ENCODE data around the gene C16orf90. TPM values are rescaled to one million over a fixed set of nuclear protein-coding genes. Genes with fewer than 3 reads are reported as not detected.
"Not testable (repeated sequence)": the region's sequence is repeated elsewhere in the genome, so short reads cannot be mapped to it uniquely, and the experiment has no call there.

The C16orf90 gene
- polyA plus RNA-seq, 1 donor = not detected

GRCh38 chr16:3482659-3483241 is 12.5 kb downstream of the C16orf90 start:
- DNase-seq = no peak

- no peak for DNase-seq
Measured at GRCh38 chr16:3481696-3482658, 13.3 kb downstream of the C16orf90 start.

- DNase-seq = no peak
Measured at GRCh38 chr16:3480901-3481695, 14.2 kb downstream of the C16orf90 start.

- no peak for DNase-seq
Measured at GRCh38 chr16:3479654-3480216, 15.6 kb downstream of the C16orf90 start.

- no peak for DNase-seq
Measured at GRCh38 chr16:3478242-3478925, 16.9 kb downstream of the C16orf90 start.

GRCh38 chr16:3476409-3476808 is 18.9 kb downstream of the C16orf90 start:
- no peak for DNase-seq

- no peak for DNase-seq
Measured at GRCh38 chr16:3475604-3476375, 19.5 kb downstream of the C16orf90 start.

- not testable (repeated sequence) for DNase-seq
Measured at GRCh38 chr16:3474870-3475269, 20.4 kb downstream of the C16orf90 start.

- DNase-seq = no peak
Measured at GRCh38 chr16:3474136-3474779, 21.0 kb downstream of the C16orf90 start.

GRCh38 chr16:3473596-3473943 is 21.7 kb downstream of the C16orf90 start:
- DNase-seq = not testable (repeated sequence)

- DNase-seq = no peak
Measured at GRCh38 chr16:3472878-3473595, 22.3 kb downstream of the C16orf90 start.

GRCh38 chr16:3471518-3472176 is 23.6 kb downstream of the C16orf90 start:
- DNase-seq = no peak

GRCh38 chr16:3470723-3471122 is 24.6 kb downstream of the C16orf90 start:
- no peak for DNase-seq

GRCh38 chr16:3469736-3470135 is 25.6 kb downstream of the C16orf90 start:
- no peak for DNase-seq

- DNase-seq = no peak
Measured at GRCh38 chr16:3468501-3468900, 26.8 kb downstream of the C16orf90 start.

GRCh38 chr16:3467921-3468320 is 27.4 kb downstream of the C16orf90 start:
- DNase-seq = no peak

- DNase-seq = no peak
Measured at GRCh38 chr16:3467182-3467581, 28.1 kb downstream of the C16orf90 start.

- no peak for DNase-seq
Measured at GRCh38 chr16:3465911-3466584, 29.2 kb downstream of the C16orf90 start.

GRCh38 chr16:3465301-3465700 is 30.0 kb downstream of the C16orf90 start:
- no peak for DNase-seq

Measured in hindlimb muscle (tissue), 1 donor.